NCI-H2196 treated with DMSO at 0.1 percent for 48 hours (cell line): ENCODE measurements around the gene CDC42BPA.
"Not testable (repeated sequence)": the region's sequence is repeated elsewhere in the genome, so short reads cannot be mapped to it uniquely, and the experiment has no call there.

ENCODE experiments used
- DNase-seq: peaks from one replicate; lab custom pipeline; 2025; ENCODE audit not compliant: unreplicated experiment; lab: John Stamatoyannopoulos, UW

The CDC42BPA gene

GRCh38 chr1:227308367-227309336 is 9.6 kb downstream of the CDC42BPA start:
- no peak for DNase-seq

GRCh38 chr1:227306689-227307088 is 11.6 kb downstream of the CDC42BPA start:
- no peak for DNase-seq

- no peak for DNase-seq
Measured at GRCh38 chr1:227305894-227306626, 12.2 kb downstream of the CDC42BPA start.

- DNase-seq, result no peak
Measured at GRCh38 chr1:227304665-227305064, 13.6 kb downstream of the CDC42BPA start.

- no peak for DNase-seq
Measured at GRCh38 chr1:227303662-227304061, 14.6 kb downstream of the CDC42BPA start.

DNA sequence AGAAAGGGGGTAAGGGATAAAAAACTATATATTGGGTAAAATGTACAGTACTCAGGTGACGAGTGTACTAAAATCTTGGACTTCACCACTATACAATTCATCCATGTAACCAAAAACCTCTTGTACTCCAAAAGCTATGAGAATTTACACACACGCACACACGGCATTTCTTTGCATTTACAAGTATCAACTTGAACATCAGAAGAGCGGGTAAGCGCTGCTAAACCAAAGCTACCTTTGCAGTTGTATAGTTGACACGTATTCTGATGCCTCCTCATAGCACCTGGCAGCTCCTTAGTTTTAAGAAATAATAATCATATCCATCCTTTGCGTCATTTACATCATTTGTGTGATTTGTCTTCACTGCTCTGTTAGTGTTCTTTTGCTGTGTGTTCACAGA is 17.6 kb downstream of the CDC42BPA start:
- DNase-seq, result no peak

DNA sequence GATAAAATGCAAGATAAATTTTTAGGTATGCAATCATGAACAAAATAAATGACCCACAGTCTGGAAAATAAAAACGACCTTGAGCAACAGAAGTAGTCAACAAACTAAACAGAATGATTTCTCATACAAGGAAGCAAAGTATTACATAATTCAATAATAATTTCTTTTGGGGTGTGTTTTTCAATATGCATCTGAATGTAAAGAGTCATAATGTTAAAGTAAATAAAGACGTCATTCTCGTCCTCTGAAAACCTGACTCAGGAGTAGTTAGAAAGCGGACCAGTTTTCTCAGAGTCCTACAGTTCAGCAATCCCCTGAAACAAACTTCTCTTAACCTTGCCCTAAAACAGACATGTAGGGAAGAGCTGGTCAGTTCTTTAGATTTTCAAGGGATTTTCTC is 18.6 kb downstream of the CDC42BPA start:
- DNase-seq, result no peak

DNA sequence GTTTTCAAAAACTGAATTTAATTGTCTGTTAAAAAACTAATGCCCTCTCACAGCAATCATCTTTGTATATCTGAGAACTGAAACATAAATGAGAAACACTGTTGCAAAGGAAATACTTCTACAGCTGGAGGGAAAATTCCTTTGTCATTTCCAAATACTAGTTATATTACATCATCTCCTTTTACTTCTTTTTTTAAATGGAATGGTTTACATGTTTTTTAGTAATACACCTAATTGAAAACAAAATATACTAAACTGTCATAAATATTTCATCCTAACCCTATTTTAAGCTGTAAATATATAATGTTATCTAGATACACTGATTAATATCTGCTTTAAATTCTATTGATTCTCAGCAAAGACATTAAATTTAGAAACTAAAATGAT is 19.1 kb downstream of the CDC42BPA start:
- no peak for DNase-seq

DNA sequence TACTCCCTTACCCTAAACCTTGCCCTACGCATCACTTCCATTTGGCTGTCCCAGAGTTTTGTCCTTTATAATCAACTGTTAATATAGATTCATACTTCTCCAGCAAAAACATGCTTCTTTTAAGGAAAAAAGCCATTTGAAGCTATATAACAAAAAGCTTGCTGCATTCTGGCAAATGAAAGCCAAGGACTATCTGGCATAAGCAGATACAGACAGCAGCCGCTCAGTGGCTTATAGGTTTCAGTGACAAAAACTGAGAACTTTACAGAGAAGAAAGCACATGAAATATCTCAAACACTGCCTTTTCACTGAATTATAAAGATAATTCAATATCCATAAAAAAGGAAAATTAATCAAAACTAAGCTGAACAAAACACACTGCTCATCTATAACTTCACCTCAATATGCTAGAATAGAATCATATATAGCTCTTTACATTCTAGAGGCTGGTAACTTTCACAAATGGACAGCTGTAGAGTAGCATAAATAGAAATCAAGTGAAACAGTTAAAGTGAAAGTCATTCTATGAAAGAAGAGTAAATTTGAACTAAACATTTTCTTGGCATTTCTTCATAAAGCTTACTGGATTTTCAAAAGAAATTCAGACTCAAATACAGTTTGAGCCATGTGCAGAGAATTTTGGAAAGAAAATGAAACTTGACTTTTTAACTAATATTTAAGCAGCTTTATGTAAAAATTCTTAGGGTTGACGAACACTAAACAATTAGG is 19.6 kb downstream of the CDC42BPA start:
- DNase-seq, result no peak

DNA sequence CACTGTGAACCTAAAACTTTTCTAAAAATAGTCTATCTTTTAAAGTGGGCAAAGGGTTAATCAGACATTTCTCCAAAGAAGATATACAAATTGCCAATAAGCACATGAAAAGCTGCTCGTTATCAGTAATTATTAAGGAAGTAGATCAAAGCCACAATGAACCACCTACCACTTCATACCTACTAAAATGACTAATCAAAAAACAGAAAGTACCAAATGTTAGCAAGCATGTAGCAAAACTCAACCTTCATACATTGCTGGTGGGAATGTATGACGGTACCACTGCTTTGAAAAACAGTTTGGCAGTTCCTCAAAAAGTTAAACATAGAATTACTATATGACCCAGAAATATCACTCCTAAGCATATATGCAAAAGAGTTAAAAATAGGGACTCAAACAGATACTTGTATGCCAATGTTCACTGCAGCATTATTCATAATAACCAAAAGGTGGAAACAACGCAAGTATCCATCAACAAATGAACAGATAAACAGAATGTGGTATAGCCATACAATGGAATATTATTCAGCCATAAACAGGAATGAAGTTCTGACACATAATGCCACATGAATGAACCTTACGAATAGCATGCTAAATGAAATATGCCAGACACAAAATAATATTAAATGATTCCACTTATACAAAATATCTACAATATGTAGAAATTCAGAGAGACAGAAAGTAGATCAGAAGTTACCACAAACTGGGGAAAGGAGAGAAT is 21.1 kb downstream of the CDC42BPA start:
- no peak for DNase-seq

GRCh38 chr1:227295609-227296008 is 22.7 kb downstream of the CDC42BPA start:
- no peak for DNase-seq

DNA sequence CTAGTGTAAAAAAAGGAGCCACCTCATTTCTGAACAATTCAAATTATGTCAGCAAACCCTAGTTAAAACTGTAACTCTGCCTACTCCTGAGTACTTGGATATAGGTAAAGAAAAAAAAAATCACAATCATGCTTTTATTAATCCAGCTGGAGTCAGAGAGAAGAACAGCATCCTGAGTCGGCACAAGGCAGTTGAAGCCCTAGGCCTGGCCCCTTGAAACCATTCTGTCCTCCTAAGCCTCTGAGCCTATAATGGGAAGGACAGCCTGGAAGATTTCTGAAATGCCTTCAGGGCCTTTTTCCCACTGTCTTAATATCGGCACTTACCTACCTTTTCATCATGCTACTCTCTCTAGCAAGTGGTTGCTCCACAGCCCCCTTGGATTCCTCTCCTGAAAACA is 32.5 kb downstream of the CDC42BPA start:
- no peak for DNase-seq

- DNase-seq, result no peak
Measured at GRCh38 chr1:227281371-227281770, 36.9 kb downstream of the CDC42BPA start.

DNA sequence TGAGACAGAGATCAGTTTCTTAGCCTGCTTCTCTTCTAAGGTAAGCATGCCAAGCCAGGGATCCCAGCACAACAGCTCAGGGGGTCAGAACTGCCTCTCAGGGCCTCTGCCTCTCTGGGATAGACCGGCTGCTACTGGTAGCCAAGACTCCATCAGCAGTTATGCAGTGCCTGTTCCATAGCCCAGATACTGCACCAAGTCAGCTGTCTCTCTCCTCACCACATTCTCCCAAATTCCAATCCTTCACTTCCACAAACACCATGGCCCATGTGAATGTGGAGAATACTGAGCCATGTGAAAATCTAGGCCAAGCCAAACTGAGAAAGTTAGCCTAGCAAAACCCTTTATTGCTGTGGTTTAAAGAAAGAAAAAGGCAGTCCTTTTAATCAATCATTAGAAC is 37.5 kb downstream of the CDC42BPA start:
- DNase-seq, result no peak

GRCh38 chr1:227276156-227276693 is 42.1 kb downstream of the CDC42BPA start:
- not testable (repeated sequence) for DNase-seq

GRCh38 chr1:227273557-227273956 is 44.7 kb downstream of the CDC42BPA start:
- no peak for DNase-seq

DNA sequence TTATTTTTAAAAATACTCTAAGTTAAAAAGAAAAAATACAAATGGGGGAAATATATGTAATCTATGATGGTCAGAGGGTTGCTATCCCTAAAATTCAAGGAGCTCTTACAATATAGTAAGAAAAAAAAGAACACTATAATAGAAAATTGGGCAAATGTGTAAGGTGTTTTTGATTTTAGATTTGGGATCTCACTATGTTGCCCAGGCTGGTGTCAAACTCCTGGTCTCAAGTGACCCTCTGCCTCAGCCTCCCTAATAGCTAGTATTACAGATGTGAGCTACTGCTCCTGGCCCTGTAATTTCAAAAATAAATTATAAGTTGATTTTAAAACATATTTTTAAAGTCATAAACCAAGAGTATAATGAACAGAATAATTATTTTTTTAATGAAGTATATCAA is 45.9 kb downstream of the CDC42BPA start:
- DNase-seq, result no peak

GRCh38 chr1:227270554-227270953 is 47.7 kb downstream of the CDC42BPA start:
- DNase-seq, result no peak

- no peak for DNase-seq
Measured at GRCh38 chr1:227268943-227269342, 49.3 kb downstream of the CDC42BPA start.

DNA sequence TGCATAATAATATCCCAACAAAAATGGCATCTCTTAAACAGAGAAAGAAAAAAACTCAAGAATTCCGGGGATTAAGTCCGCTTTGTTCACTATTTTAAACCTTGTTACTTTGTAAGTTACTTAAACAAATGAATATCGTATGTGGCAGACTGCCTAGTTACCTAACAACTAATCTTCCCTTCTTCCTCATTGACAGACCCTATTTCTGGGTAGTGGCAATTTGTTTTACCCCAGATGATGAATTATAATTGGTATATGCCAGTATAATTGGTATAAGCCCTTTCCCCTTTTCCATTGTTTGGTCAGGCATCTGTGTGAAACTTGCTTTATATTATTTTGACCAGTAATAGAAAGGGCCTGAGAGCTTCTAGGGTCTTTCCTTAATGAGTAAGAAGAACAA is 52.4 kb downstream of the CDC42BPA start:
- no peak for DNase-seq

- DNase-seq, result no peak
Measured at GRCh38 chr1:227263869-227264268, 54.4 kb downstream of the CDC42BPA start.
